HG03280 (cell line): ENCODE measurements around the gene CORO7.

Experiments
- ATAC-seq: cut with Tn5 transposase; IDR thresholded peaks from one replicate; pipeline ENCODE4 v1.9.1; 2021; ENCODE audit warnings: mild to moderate bottlenecking, moderate library complexity; ENCODE audit not compliant: unreplicated experiment

CORO7 gene

GRCh38 chr16:4373356-4373908, 43.0 kb downstream of the CORO7 start:
- no peak for ATAC-seq

- ATAC-seq: no peak
These were observed 43.6 kb downstream of the CORO7 start for GRCh38 chr16:4372578-4373355.

GRCh38 chr16:4372001-4372577, 44.3 kb downstream of the CORO7 start:
- no peak for ATAC-seq

- no peak for ATAC-seq
These were observed 44.9 kb downstream of the CORO7 start, which contains the start of gene VASN for GRCh38 chr16:4371357-4372000. TSS of gene VASN (plus strand) at chr16:4371848. CDS start at chr16:4380878, 9,030 bp downstream.

GRCh38 chr16:4370570-4371356, 45.6 kb downstream of the CORO7 start:
- ATAC-seq: no peak

GRCh38 chr16:4370151-4370550, 46.2 kb downstream of the CORO7 start:
- ATAC-seq: no peak

GRCh38 chr16:4369007-4369733, 47.2 kb downstream of the CORO7 start:
- no peak for ATAC-seq

GRCh38 chr16:4367393-4367856, 49.0 kb downstream of the CORO7 start:
- ATAC-seq: no peak

GRCh38 chr16:4366016-4366415, 50.4 kb downstream of the CORO7 start:
- no peak for ATAC-seq

- ATAC-seq: no peak
These were observed 50.8 kb downstream of the CORO7 start for GRCh38 chr16:4365615-4366014.

- no peak for ATAC-seq
These were observed 51.4 kb downstream of the CORO7 start for GRCh38 chr16:4365014-4365406.

- ATAC-seq: no peak
These were observed 52.0 kb downstream of the CORO7 start for GRCh38 chr16:4364196-4365013.

- no peak for ATAC-seq
These were observed 53.8 kb downstream of the CORO7 start for GRCh38 chr16:4362476-4363135.

GRCh38 chr16:4361944-4362311, 54.5 kb downstream of the CORO7 start:
- ATAC-seq: no peak

- no peak for ATAC-seq
These were observed 55.1 kb downstream of the CORO7 start for GRCh38 chr16:4361033-4361943.

GRCh38 chr16:4360538-4361021, 55.8 kb downstream of the CORO7 start:
- ATAC-seq: no peak

- no peak for ATAC-seq
These were observed 56.5 kb downstream of the CORO7 start for GRCh38 chr16:4359914-4360313.
